Ovary (tissue), 3 donors: ENCODE measurements around the gene TSHZ2.

ENCODE experiments used
- EP300 ChIP-seq: sonication (generic); formaldehyde crosslinking; IDR thresholded peaks from one replicate; pipeline ENCODE4 v1.6.1; 2017; ENCODE audit warnings: antibody characterized with exemption
- POLR2A ChIP-seq: fragments of 450-650 bp; IDR thresholded peaks from one replicate; pipeline ENCODE4 v1.6.1; 2017; ENCODE audit warnings: antibody characterized with exemption, mild to moderate bottlenecking, moderate library complexity
- TF ChIP-seq, protein P1 (sequence below), 3 donors: fragments of 450-650 bp in 2 of 3; fragments of 200-600 bp in 1 of 3; IDR thresholded peaks; one replicate each; pipeline versions ENCODE4 v1.5.1 to v1.8.0; 2016 to 2022; ENCODE audit warnings: antibody characterized with exemption in 3 of 3, mild to moderate bottlenecking in 1 of 3
- donor health status: DM: no; HTN: no; CAD: no.

DNA sequence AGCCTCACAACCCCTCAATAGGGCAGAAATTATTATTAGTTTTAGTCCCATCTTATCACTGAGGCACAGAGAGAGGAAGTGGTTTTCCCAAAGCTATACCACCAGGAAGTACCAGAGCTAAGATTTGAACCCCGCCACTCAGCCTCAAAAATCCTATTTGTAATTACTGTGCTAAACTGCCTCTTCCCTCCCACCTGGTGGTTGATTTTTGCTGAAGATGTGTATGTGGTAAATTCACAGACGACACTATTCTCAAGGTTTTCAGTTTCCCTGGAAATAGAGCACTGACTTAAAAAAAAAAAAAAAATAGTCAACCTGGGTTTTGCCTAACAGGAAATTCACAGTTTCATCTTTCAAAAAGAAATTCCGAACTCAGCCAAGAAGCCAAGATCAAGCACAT is 57.9 kb downstream of the TSHZ2 start:
- TF ChIP-seq POLR2A = no peak
- no peak for TF ChIP-seq EP300
- TF ChIP-seq, protein P1, sequence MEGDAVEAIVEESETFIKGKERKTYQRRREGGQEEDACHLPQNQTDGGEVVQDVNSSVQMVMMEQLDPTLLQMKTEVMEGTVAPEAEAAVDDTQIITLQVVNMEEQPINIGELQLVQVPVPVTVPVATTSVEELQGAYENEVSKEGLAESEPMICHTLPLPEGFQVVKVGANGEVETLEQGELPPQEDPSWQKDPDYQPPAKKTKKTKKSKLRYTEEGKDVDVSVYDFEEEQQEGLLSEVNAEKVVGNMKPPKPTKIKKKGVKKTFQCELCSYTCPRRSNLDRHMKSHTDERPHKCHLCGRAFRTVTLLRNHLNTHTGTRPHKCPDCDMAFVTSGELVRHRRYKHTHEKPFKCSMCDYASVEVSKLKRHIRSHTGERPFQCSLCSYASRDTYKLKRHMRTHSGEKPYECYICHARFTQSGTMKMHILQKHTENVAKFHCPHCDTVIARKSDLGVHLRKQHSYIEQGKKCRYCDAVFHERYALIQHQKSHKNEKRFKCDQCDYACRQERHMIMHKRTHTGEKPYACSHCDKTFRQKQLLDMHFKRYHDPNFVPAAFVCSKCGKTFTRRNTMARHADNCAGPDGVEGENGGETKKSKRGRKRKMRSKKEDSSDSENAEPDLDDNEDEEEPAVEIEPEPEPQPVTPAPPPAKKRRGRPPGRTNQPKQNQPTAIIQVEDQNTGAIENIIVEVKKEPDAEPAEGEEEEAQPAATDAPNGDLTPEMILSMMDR (IDR thresholded peaks at IDR 0.05) = no peak
